HEK293T (cell line): ENCODE results near the gene HOXB3.

Source experiments
- SUZ12 ChIP-seq: fragments of 450-650 bp; IDR thresholded peaks from 2 replicates; pipeline ENCODE4 v1.6.1; 2016; ENCODE audit warnings: mild to moderate bottlenecking
- TARDBP ChIP-seq: fragments of 450-650 bp; IDR thresholded peaks from 2 replicates; pipeline ENCODE4 v1.6.1; 2016

DNA sequence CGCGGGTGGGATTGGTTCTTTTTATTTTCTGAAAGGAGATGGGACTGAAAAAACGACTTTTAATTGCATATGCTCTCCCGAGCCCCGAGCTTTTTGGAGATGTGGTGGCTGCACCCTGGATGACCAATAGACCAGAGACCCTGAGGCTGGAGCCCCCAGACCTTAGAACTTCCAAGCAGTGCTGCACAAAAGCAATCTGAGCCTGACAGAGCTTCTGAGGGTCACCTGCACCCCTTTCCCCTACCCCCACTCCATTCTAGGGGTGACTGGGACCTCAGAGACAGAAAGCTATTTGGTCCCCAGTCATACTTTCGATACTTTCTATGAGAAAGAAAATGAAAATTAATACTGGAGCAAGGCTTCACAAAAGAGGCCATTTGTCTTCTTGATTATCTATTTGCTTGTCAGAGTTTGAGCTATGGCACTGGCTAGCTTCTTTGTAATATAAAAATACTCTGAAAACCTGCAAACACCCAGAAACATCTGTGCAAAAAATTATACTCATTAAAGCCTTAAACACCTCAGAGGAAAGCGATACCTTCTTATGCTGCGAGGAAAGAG is 15.5 kb downstream of the HOXB3 start:
- TF ChIP-seq SUZ12 (no peak), TARDBP (no peak)
